IMR-90 (cell line): ENCODE results near the gene TNFRSF13B. TPM values are rescaled to one million over a fixed set of nuclear protein-coding genes. Genes with fewer than 3 reads are reported as not detected.
"Not testable (repeated sequence)": the region's sequence is repeated elsewhere in the genome, so short reads cannot be mapped to it uniquely, and the experiment has no call there.

Source experiments
- ATAC-seq: fragments of 200-7000 bp; cut with Tn5 transposase; 2 replicates; pipeline ENCODE4 v1.9.1; 2020; ENCODE audit warnings: low read depth, mild to moderate bottlenecking, moderate library complexity
- BruUV-seq: library from RNA; stranded (reverse); fragments of 400-500 nt; replicated peaks from 2 replicates; lab custom pipeline; 2021; lab: Mats Ljungman, UMichigan
- CTCF ChIA-PET: fragments of 300-600 bp; formaldehyde crosslinking; extraction: SDS; loops from one replicate; lab custom pipeline; 2021; ENCODE audit warnings: antibody characterized with exemption; lab: Yijun Ruan, JAX
- POLR2A ChIA-PET: fragments of 300-600 bp; sonication (Branson Sonifier 250); formaldehyde crosslinking; loops from one replicate; lab custom pipeline; 2022; ENCODE audit warnings: antibody characterized with exemption; ENCODE audit not compliant: unreplicated experiment; lab: Charles Lee
- DNase-seq: peaks from one replicate; pipeline ENCODE4 v3.0.0; 2013
- H2AFZ ChIP-seq: replicated peaks from 2 replicates; pipeline ENCODE3; 2013; ENCODE audit warnings: low read length, mild to moderate bottlenecking; ENCODE audit not compliant: poor library complexity
- H2AK5ac ChIP-seq: 2 replicates; pipeline ENCODE4 v1.6.1; 2013; ENCODE audit warnings: low read depth, low read length, inconsistent platforms
- H2AK9ac ChIP-seq: replicated peaks from 2 replicates; pipeline ENCODE3; 2013; ENCODE audit warnings: mild to moderate bottlenecking, low read depth, low read length, moderate library complexity; ENCODE audit not compliant: poor library complexity
- H2BK120ac ChIP-seq: 2 replicates; pipeline ENCODE4 v1.6.1; 2013; ENCODE audit warnings: low read depth, low read length, inconsistent platforms
- H2BK15ac ChIP-seq: 3 replicates; pipeline ENCODE4 v1.6.1; 2013; ENCODE audit warnings: low read depth, low read length, inconsistent platforms
- H2BK20ac ChIP-seq: 2 replicates; pipeline ENCODE4 v1.6.1; 2013; ENCODE audit warnings: low read depth, mild to moderate bottlenecking, inconsistent platforms, low read length, moderate library complexity
- H2BK5ac ChIP-seq: 2 replicates; pipeline ENCODE4 v1.6.1; 2013; ENCODE audit warnings: mild to moderate bottlenecking, low read depth, low read length, inconsistent platforms; ENCODE audit not compliant: poor library complexity, severe bottlenecking
- H3K14ac ChIP-seq: replicated peaks from 2 replicates; pipeline ENCODE4 v1.6.1; 2013; ENCODE audit warnings: low read depth, low read length, inconsistent platforms
- H3K18ac ChIP-seq: 2 replicates; pipeline ENCODE4 v1.6.1; 2013; ENCODE audit warnings: low read depth, low read length, control low read depth
- H3K23ac ChIP-seq: 2 replicates; pipeline ENCODE4 v1.6.1; 2013; ENCODE audit warnings: low read depth, low read length, inconsistent platforms
- H3K27ac ChIP-seq: 2 replicates; pipeline ENCODE4 v1.5.1; 2013; ENCODE audit warnings: mild to moderate bottlenecking, control low read depth, low read length; ENCODE audit not compliant: insufficient read depth
- H3K27me3 ChIP-seq: 2 replicates; pipeline ENCODE4 v1.6.1; 2013; ENCODE audit warnings: low read length; ENCODE audit not compliant: control insufficient read depth, insufficient read depth
- H3K36me3 ChIP-seq: 2 replicates; pipeline ENCODE4 v1.6.1; 2013; ENCODE audit warnings: low read length, mixed read lengths; ENCODE audit not compliant: control insufficient read depth, insufficient read depth
- H3K4ac ChIP-seq: 2 replicates; pipeline ENCODE4 v1.6.1; 2013; ENCODE audit warnings: low read depth, low read length, inconsistent platforms
- H3K4me1 ChIP-seq: 2 replicates; pipeline ENCODE4 v1.6.1; 2013; ENCODE audit warnings: low read length, mixed read lengths; ENCODE audit not compliant: control insufficient read depth, insufficient read depth
- H3K4me2 ChIP-seq: 2 replicates; pipeline ENCODE4 v1.6.1; 2013; ENCODE audit warnings: low read depth, mild to moderate bottlenecking, control low read depth, low read length, moderate library complexity
- H3K4me3 ChIP-seq: 2 replicates; pipeline ENCODE4 v1.5.1; 2013; ENCODE audit warnings: low read depth, mild to moderate bottlenecking, control low read depth, low read length, moderate library complexity; ENCODE audit not compliant: insufficient read depth
- H3K56ac ChIP-seq: 2 replicates; pipeline ENCODE4 v1.6.1; 2013; ENCODE audit warnings: low read length, inconsistent platforms; ENCODE audit not compliant: insufficient read depth; ENCODE audit errors: extremely low read depth
- H3K79me1 ChIP-seq, 2 experiments: 2 replicates each; pipeline ENCODE4 v1.6.1; 2013; ENCODE audit warnings: low read length in 2 of 2, inconsistent platforms in 1 of 2, low read depth in 1 of 2
- H3K9ac ChIP-seq: 2 replicates; pipeline ENCODE4 v1.6.1; 2013; ENCODE audit warnings: low read depth, low read length, control low read depth
- H3K9me1 ChIP-seq: 2 replicates; pipeline ENCODE4 v1.6.1; 2013; ENCODE audit warnings: low read length, inconsistent platforms; ENCODE audit not compliant: insufficient read depth
- H3K9me3 ChIP-seq: 2 replicates; pipeline ENCODE4 v1.6.1; 2013; ENCODE audit warnings: low read length; ENCODE audit not compliant: control insufficient read depth, insufficient read depth
- H4K20me1 ChIP-seq: 2 replicates; pipeline ENCODE4 v1.6.1; 2013; ENCODE audit warnings: low read length, inconsistent platforms; ENCODE audit not compliant: insufficient read depth
- H4K5ac ChIP-seq: 2 replicates; pipeline ENCODE4 v1.6.1; 2013; ENCODE audit warnings: mild to moderate bottlenecking, low read depth, low read length, control low read depth
- H4K8ac ChIP-seq, 2 experiments: 2 replicates each; pipeline ENCODE4 v1.6.1; 2013; ENCODE audit warnings: low read depth in 2 of 2, low read length in 2 of 2, control low read depth in 1 of 2, inconsistent platforms in 1 of 2
- H4K91ac ChIP-seq: 2 replicates; pipeline ENCODE4 v1.6.1; 2013; ENCODE audit warnings: low read depth, low read length, inconsistent platforms; ENCODE audit not compliant: insufficient read depth
- FOS ChIP-seq: fragments of 150-350 bp; IDR thresholded peaks from 2 replicates; pipeline ENCODE4 v1.6.1; 2016; ENCODE audit warnings: low read depth, low read length
- NFE2L2 ChIP-seq: fragments of 150-350 bp; IDR thresholded peaks from 2 replicates; pipeline ENCODE4 v1.6.1; 2016; ENCODE audit warnings: low read depth, mild to moderate bottlenecking, low read length
- RAD21 ChIP-seq: IDR thresholded peaks from 2 replicates; pipeline ENCODE4 v1.6.1; 2012; ENCODE audit warnings: low read length, improper control_type of control experiment
- WGBS, 2 experiments: methylation state at CpG; one replicate each; pipeline versions ENCODE4 v1.1.5 to v1.1.7; 2013; ENCODE audit warnings: missing lambda C conversion rate in 2 of 2; ENCODE audit not compliant: insufficient read length in 1 of 2; ENCODE audit errors: extremely low coverage in 2 of 2; 5-methylcytosine and 5-hydroxymethylcytosine counted together
- dilution Hi-C: fragments of 300-500 bp; cut with HindIII; formaldehyde crosslinking; loops from one replicate; pipeline ENCODE4 v1.14.3; 2018; ENCODE audit warnings: low sequenced_read_pairs; ENCODE audit not compliant: unreplicated experiment
- in situ Hi-C: fragments of 300-500 bp; cut with MboI; formaldehyde crosslinking; loops from 3 replicates; pipeline ENCODE4 v1.14.3; 2019; ENCODE audit warnings: low sequenced_read_pairs, inconsistent platforms, mixed read lengths
- intact Hi-C: fragments of 100-400 bp; cut with micrococcal nuclease; formaldehyde crosslinking; loops from 2 replicates; pipeline ENCODE4 v1.10.0; 2022
- polyA plus RNA-seq, 3 experiments: library from polyadenylated mRNA; depleted of rRNA; stranded (reverse); fragments of >200 nt; gene quantifications; 2 replicates each; pipeline ENCODE4 v1.2.3, GENCODE V29; 2012; ENCODE audit warnings: low replicate concordance in 1 of 3
- total RNA-seq: library from RNA; depleted of rRNA; stranded (reverse); fragments of >200 nt; gene quantifications from 2 replicates; pipeline ENCODE4 v1.2.3, GENCODE V29; 2012
- TF ChIP-seq, protein P1 (sequence below): fragments of 150-350 bp; IDR thresholded peaks from 2 replicates; pipeline ENCODE4 v1.6.1; 2017; ENCODE audit warnings: mild to moderate bottlenecking, antibody characterized with exemption, low read length, low read depth

The TNFRSF13B gene
- total and polyA plus RNA-seq, 2 of the 4 experiments (the other 2 are of a cell fraction): not detected

DNA sequence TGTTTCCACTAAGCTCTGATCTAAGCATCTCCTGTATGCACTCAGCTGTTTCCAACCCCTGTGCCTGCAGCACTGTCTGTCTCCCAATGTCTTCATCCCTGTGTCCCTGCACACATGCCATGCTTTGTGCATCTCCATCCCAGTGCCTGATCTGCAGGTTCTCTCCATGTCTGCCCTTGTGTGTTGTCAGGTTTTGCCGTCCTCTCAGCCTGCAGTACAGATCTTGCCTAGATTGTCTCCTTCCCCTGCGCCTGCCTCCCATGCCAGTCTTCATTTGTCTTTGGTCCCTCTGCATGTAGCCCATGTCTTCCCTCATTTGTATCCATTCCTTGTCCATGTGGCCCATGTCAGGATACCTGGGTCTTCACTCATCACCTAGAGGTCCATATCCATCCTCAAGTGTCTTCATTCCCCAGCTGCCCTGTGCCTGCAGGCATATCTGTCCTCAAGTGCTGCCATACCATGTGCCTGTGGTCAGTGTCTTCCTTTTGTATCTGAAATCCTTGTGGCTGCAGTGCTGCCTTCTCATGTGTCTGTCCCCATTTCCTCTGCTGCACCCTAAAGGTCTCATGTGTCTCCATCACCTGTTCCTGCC is 71.5 kb downstream of the TNFRSF13B start:
- WGBS, 2 experiments: 44% methylated on average over 1 of the region's 2 CpGs; no CpG with 5 or more reads in 1 of the 2 experiments
- intact Hi-C loops (no loop called here), in situ Hi-C loops (no loop called here), dilution Hi-C loops (no loop called here)
- peaks cover 10% of the 10 kb centered on the region for H3K27me3 ChIP-seq
- H4K91ac ChIP-seq: no peak overlapping the region
- TF ChIP-seq FOS (no peak), RAD21 (no peak), NFE2L2 (no peak)
- TF ChIP-seq, protein P1, sequence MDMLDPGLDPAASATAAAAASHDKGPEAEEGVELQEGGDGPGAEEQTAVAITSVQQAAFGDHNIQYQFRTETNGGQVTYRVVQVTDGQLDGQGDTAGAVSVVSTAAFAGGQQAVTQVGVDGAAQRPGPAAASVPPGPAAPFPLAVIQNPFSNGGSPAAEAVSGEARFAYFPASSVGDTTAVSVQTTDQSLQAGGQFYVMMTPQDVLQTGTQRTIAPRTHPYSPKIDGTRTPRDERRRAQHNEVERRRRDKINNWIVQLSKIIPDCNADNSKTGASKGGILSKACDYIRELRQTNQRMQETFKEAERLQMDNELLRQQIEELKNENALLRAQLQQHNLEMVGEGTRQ: no peak
- H3K27ac ChIP-seq: no peak overlapping the region
- H2BK15ac ChIP-seq: no peak overlapping the region
- H3K4me2 ChIP-seq: no peak overlapping the region
- no peak for DNase-seq
- no peaks in the 10 kb centered on the region for H3K36me3 ChIP-seq
- CTCF ChIA-PET: no interaction called here
- no peak overlapping the region for H3K56ac ChIP-seq
- no peak overlapping the region for H3K14ac ChIP-seq
- H2AFZ ChIP-seq: no peak overlapping the region
- H2AK9ac ChIP-seq: no peak overlapping the region
- no peak overlapping the region for H4K8ac ChIP-seq
- no peak overlapping the region for H3K4ac ChIP-seq
- no peak overlapping the region for H3K18ac ChIP-seq
- H2BK20ac ChIP-seq: no peak overlapping the region
- no peaks in the 10 kb centered on the region for H3K79me1 ChIP-seq
- no peaks in the 10 kb centered on the region for H3K9me3 ChIP-seq
- H4K5ac ChIP-seq: no peak overlapping the region
- no TSS peak for BruUV-seq
- no peak overlapping the region for H2BK120ac ChIP-seq
- no peaks in the 10 kb centered on the region for H4K20me1 ChIP-seq
- no peaks in the 10 kb centered on the region for H3K4me1 ChIP-seq
- no peak overlapping the region for H3K4me3 ChIP-seq
- no peak for ATAC-seq
- H3K9ac ChIP-seq: no peak overlapping the region
- H3K9me1 ChIP-seq: no peaks in the 10 kb centered on the region
- no peak overlapping the region for H2AK5ac ChIP-seq
- H2BK5ac ChIP-seq: no peak overlapping the region
- no peak overlapping the region for H3K23ac ChIP-seq
- POLR2A ChIA-PET: no interaction called here

DNA sequence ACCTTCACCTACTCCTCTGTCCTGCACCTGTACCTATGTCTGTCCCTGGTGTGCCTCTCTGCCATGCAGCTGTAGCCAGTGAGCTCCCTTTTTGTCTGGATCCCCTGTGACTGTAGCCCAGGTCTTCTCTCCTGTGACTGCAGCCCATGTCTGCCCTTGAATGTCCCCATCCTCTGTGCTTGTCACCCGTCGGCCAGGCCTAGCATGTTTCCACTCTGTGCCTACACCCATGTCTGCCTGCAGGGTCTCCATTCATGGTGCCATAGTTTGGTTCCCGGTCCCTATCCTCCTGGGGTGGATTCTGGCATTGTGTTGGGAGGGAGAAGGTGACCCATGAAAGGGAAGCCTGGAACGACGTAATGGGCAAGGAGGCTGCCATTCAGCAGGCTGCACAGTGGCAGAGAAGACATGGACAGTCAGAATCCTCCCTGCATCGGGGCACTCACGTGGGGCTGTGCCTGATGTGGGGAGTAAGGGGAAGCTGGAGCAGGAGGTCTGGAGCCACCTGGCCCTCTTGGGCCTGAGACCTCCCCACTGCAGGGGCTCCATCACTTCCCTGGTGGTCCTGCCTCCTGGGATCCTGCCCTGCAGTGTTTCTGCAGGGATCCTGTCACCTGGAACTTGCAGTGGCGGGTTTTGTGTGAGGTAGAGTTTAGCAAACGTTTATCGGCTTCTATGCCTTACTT is 74.6 kb downstream of the TNFRSF13B start:
- H3K9ac ChIP-seq, H2BK5ac ChIP-seq, in situ Hi-C loops, H3K9me3 ChIP-seq, H2AK5ac ChIP-seq, H2AK9ac ChIP-seq, H2BK15ac ChIP-seq, H3K18ac ChIP-seq, H2BK20ac ChIP-seq, BruUV-seq, H3K4me3 ChIP-seq, H2BK120ac ChIP-seq, intact Hi-C loops, H3K14ac ChIP-seq, H4K91ac ChIP-seq, POLR2A ChIA-PET, H3K4ac ChIP-seq, H3K36me3 ChIP-seq, H3K23ac ChIP-seq, H4K5ac ChIP-seq, H3K56ac ChIP-seq, ATAC-seq, H4K20me1 ChIP-seq, H3K27me3 ChIP-seq, H3K4me1 ChIP-seq, H3K27ac ChIP-seq, DNase-seq, H3K4me2 ChIP-seq, H2AFZ ChIP-seq, H3K9me1 ChIP-seq, H4K8ac ChIP-seq, H3K79me1 ChIP-seq, dilution Hi-C loops: not testable (repeated sequence)
- CTCF ChIA-PET: interaction anchor here (0.6 kb wide), 1 partner anchor 48 kb away, joined by 3 read pairs; no protein-coding TSS in a partner anchor
- WGBS, 2 experiments: 60% methylated on average over 2 of the region's 10 CpGs; no CpG with 5 or more reads in 1 of the 2 experiments
